MG63 (cell line): ENCODE results near the gene SIGLEC8. TPM values are rescaled to one million over a fixed set of nuclear protein-coding genes. Genes with fewer than 3 reads are reported as not detected.
"Not testable (repeated sequence)": the region's sequence is repeated elsewhere in the genome, so short reads cannot be mapped to it uniquely, and the experiment has no call there.

ENCODE experiments used
- DNase-seq: peaks from one replicate; pipeline ENCODE4 v3.0.0-alpha.2; 2020
- H3K27me3 ChIP-seq: fragments of 250-450 bp; sonication (Bioruptor Pico); 2 replicates; pipeline ENCODE4 v1.5.1; 2020; ENCODE audit warnings: mild to moderate bottlenecking, moderate library complexity
- H3K36me3 ChIP-seq: fragments of 250-450 bp; sonication (Bioruptor Pico); 2 replicates; pipeline ENCODE4 v1.5.1; 2020; ENCODE audit warnings: mild to moderate bottlenecking, moderate library complexity
- H3K4me3 ChIP-seq: fragments of 250-450 bp; sonication (Bioruptor Pico); 2 replicates; pipeline ENCODE4 v1.5.1; 2020; ENCODE audit warnings: mild to moderate bottlenecking, moderate library complexity
- H3K9me3 ChIP-seq: fragments of 250-450 bp; sonication (Bioruptor Pico); 2 replicates; pipeline ENCODE4 v1.5.1; 2020; ENCODE audit warnings: mild to moderate bottlenecking, moderate library complexity
- total RNA-seq: library from RNA; depleted of rRNA; stranded (reverse); fragments of >200 nt; shearing (Covaris generic); gene quantifications from 2 replicates; pipeline ENCODE4 v1.2.3, GENCODE V29; 2014; ENCODE audit warnings: low replicate concordance

SIGLEC8 gene
- total RNA-seq, 1 experiment from 2014 or later = not detected

GRCh38 chr19:51431124-51431523, 27.1 kb downstream of the SIGLEC8 start:
- no peak for DNase-seq
- no peaks in the 10 kb centered on the region for H3K36me3 ChIP-seq
- no peak overlapping the region for H3K4me3 ChIP-seq
- H3K9me3 ChIP-seq = no peaks in the 10 kb centered on the region
- peaks cover 8% of the 10 kb centered on the region; the same call in 1 of the 2 replicates for H3K27me3 ChIP-seq

- no peak for DNase-seq
- no peaks in the 10 kb centered on the region for H3K36me3 ChIP-seq
- H3K9me3 ChIP-seq = no peaks in the 10 kb centered on the region
- no peak overlapping the region for H3K4me3 ChIP-seq
- peaks cover 8% of the 10 kb centered on the region; the same call in 1 of the 2 replicates for H3K27me3 ChIP-seq
These were observed 28.0 kb downstream of the SIGLEC8 start for GRCh38 chr19:51430221-51430620.

- Histone ChIP-seq H3K27me3 (peaks cover 6% of the 10 kb centered on the region; the same call in 1 of the 2 replicates), H3K9me3 (no peaks in the 10 kb centered on the region), H3K36me3 (no peaks in the 10 kb centered on the region), H3K4me3 (no peak overlapping the region)
- DNase-seq = no peak
These were observed 31.1 kb downstream of the SIGLEC8 start for GRCh38 chr19:51427201-51427600.

GRCh38 chr19:51422053-51422448, 36.2 kb downstream of the SIGLEC8 start:
- peaks cover 4% of the 10 kb centered on the region; the same call in 1 of the 2 replicates for H3K27me3 ChIP-seq
- no peaks in the 10 kb centered on the region for H3K9me3 ChIP-seq
- DNase-seq = peak; percentile 80
- no peaks in the 10 kb centered on the region for H3K36me3 ChIP-seq
- H3K4me3 ChIP-seq = no peak overlapping the region

- Histone ChIP-seq H3K27me3 (peaks cover 4% of the 10 kb centered on the region; the same call in 1 of the 2 replicates), H3K36me3 (no peaks in the 10 kb centered on the region), H3K4me3 (no peak overlapping the region), H3K9me3 (no peaks in the 10 kb centered on the region)
- DNase-seq = no peak
These were observed 36.8 kb downstream of the SIGLEC8 start for GRCh38 chr19:51421229-51422052.

- not testable (repeated sequence) for H3K36me3 ChIP-seq, DNase-seq, H3K27me3 ChIP-seq, H3K9me3 ChIP-seq, H3K4me3 ChIP-seq
These were observed 37.7 kb downstream of the SIGLEC8 start for GRCh38 chr19:51420511-51420910.

GRCh38 chr19:51418707-51419106, 39.5 kb downstream of the SIGLEC8 start:
- DNase-seq = no peak

GRCh38 chr19:51417810-51418157, 40.5 kb downstream of the SIGLEC8 start:
- Histone ChIP-seq H3K36me3 (no peaks in the 10 kb centered on the region), H3K9me3 (no peaks in the 10 kb centered on the region), H3K4me3 (no peak overlapping the region), H3K27me3 (peaks cover 11% of the 10 kb centered on the region)
- DNase-seq = no peak

More at GRCh38 chr19:51418707-51419106, 39.5 kb downstream of the SIGLEC8 start:
- Histone ChIP-seq H3K36me3 (no peaks in the 10 kb centered on the region), H3K9me3 (no peaks in the 10 kb centered on the region), H3K4me3 (no peak overlapping the region), H3K27me3 (peaks cover 7% of the 10 kb centered on the region)

GRCh38 chr19:51417107-51417809, 41.0 kb downstream of the SIGLEC8 start, which contains the start of gene SIGLEC10:
Gene SIGLEC10 (minus strand): TSS chr19:51417642. CDS start chr19:51417581, 61 bp downstream.
- no peak within 1 kb of the TSS for H3K4me3 ChIP-seq
- no peaks in the 10 kb centered on the region for H3K9me3 ChIP-seq
- H3K36me3 ChIP-seq = no peaks in the 10 kb centered on the region
- DNase-seq = peak; percentile 66
- H3K27me3 ChIP-seq = peaks cover 11% of the 10 kb centered on the region

GRCh38 chr19:51416422-51416821, 41.8 kb downstream of the SIGLEC8 start:
- peaks cover 11% of the 10 kb centered on the region for H3K27me3 ChIP-seq
- not testable (repeated sequence) for DNase-seq, H3K9me3 ChIP-seq, H3K4me3 ChIP-seq, H3K36me3 ChIP-seq

GRCh38 chr19:51415187-51415586, 43.1 kb downstream of the SIGLEC8 start:
- DNase-seq = no peak
- Histone ChIP-seq H3K9me3 (no peaks in the 10 kb centered on the region), H3K27me3 (peaks cover 13% of the 10 kb centered on the region), H3K4me3 (no peak overlapping the region), H3K36me3 (no peaks in the 10 kb centered on the region)

GRCh38 chr19:51410950-51411748, 47.1 kb downstream of the SIGLEC8 start:
- Histone ChIP-seq H3K36me3 (no peaks in the 10 kb centered on the region), H3K9me3 (no peaks in the 10 kb centered on the region), H3K27me3 (peaks cover 22% of the 10 kb centered on the region), H3K4me3 (no peak overlapping the region)
- no peak for DNase-seq

GRCh38 chr19:51407511-51408131, 50.6 kb downstream of the SIGLEC8 start:
- no peak for DNase-seq
- 0 out of 2 replicates have a peak, but pooled peaks cover 2% of the 10 kb centered on the region for H3K9me3 ChIP-seq

GRCh38 chr19:51402117-51402516, 56.1 kb downstream of the SIGLEC8 start:
- no peak for DNase-seq
- Histone ChIP-seq H3K4me3 (no peak overlapping the region), H3K27me3 (no peaks in the 10 kb centered on the region), H3K36me3 (no peaks in the 10 kb centered on the region), H3K9me3 (peaks cover 10% of the 10 kb centered on the region; the same call in 1 of the 2 replicates)

More at GRCh38 chr19:51407511-51408131, 50.6 kb downstream of the SIGLEC8 start:
- Histone ChIP-seq H3K36me3 (no peaks in the 10 kb centered on the region), H3K27me3 (peaks cover 15% of the 10 kb centered on the region), H3K4me3 (no peak overlapping the region)
